Measurements from ENCODE around the gene RNF166.

Gene RNF166

GRCh38 chr16:88692861-88693260 is 13.3 kb downstream of the RNF166 start:
- DNase-seq (ENCODE audit: low spot score) = no peak

- peak; percentile 26 for DNase-seq (ENCODE audit: low spot score)
Measured at GRCh38 chr16:88691924-88692560, 14.2 kb downstream of the RNF166 start.

GRCh38 chr16:88691129-88691813 is 14.9 kb downstream of the RNF166 start:
- DNase-seq (ENCODE audit: low spot score) = no peak

- DNase-seq (ENCODE audit: low spot score) = no peak
Measured at GRCh38 chr16:88690341-88691128, 15.7 kb downstream of the RNF166 start.

GRCh38 chr16:88688013-88688778 is 18.0 kb downstream of the RNF166 start:
- DNase-seq (ENCODE audit: low spot score) = no peak

- DNase-seq (ENCODE audit: low spot score) = no peak
Measured at GRCh38 chr16:88687676-88688012, 18.6 kb downstream of the RNF166 start.

- no peak for DNase-seq (ENCODE audit: low spot score)
Measured at GRCh38 chr16:88687254-88687576, 19.0 kb downstream of the RNF166 start.

- peak; percentile 79 for DNase-seq (ENCODE audit: low spot score)
Measured at GRCh38 chr16:88686439-88687253, 19.6 kb downstream of the RNF166 start, which contains the start of gene SNAI3. SNAI3 (minus strand) TSS chr16:88686507; CDS start chr16:88686406, 101 bp downstream.

- peak; percentile 32 for DNase-seq (ENCODE audit: low spot score)
Measured at GRCh38 chr16:88686062-88686438, 20.2 kb downstream of the RNF166 start.

GRCh38 chr16:88685156-88686061 is 20.8 kb downstream of the RNF166 start:
- peak; percentile 53 for DNase-seq (ENCODE audit: low spot score)

- DNase-seq (ENCODE audit: low spot score) = no peak
Measured at GRCh38 chr16:88684569-88685155, 21.5 kb downstream of the RNF166 start.

GRCh38 chr16:88681709-88682451 is 24.3 kb downstream of the RNF166 start:
- peak; percentile 70 for DNase-seq (ENCODE audit: low spot score)

- DNase-seq (ENCODE audit: low spot score) = peak; percentile 62
Measured at GRCh38 chr16:88681084-88681680, 25.0 kb downstream of the RNF166 start.

- no peak for DNase-seq (ENCODE audit: low spot score)
Measured at GRCh38 chr16:88680554-88681083, 25.6 kb downstream of the RNF166 start.

GRCh38 chr16:88678224-88678979 is 27.8 kb downstream of the RNF166 start:
- DNase-seq (ENCODE audit: low spot score) = no peak

- no peak for DNase-seq (ENCODE audit: low spot score)
Measured at GRCh38 chr16:88677721-88678120, 28.5 kb downstream of the RNF166 start.

- DNase-seq (ENCODE audit: low spot score) = no peak
Measured at GRCh38 chr16:88676502-88677242, 29.5 kb downstream of the RNF166 start.

All from CD4-positive, alpha-beta T cell treated with Interleukin-6 at 100 ng/mL for 8 hours (primary cell).